WTC11 (cell line): Measurements from ENCODE around the gene CHTF18. TPM values are rescaled to one million over a fixed set of nuclear protein-coding genes. Genes with fewer than 3 reads are reported as not detected.

ENCODE experiments used
- ATAC-seq: fragments of 200-7000 bp; cut with Tn5 transposase; 2 replicates; pipeline ENCODE4 v1.10.0; 2021; ENCODE audit warnings: mild to moderate bottlenecking, moderate library complexity
- CTCF ChIA-PET: fragments of 300-600 bp; sonication (Branson Sonifier 250); formaldehyde crosslinking; loops from one replicate; lab custom pipeline; 2021; ENCODE audit warnings: antibody characterized with exemption; lab: Charles Lee
- POLR2A ChIA-PET: fragments of 350-600 bp; sonication (Branson Sonifier 250); formaldehyde crosslinking; loops from one replicate; lab custom pipeline; 2021; ENCODE audit warnings: antibody characterized with exemption; lab: Charles Lee
- DNase-seq: peaks from one replicate; pipeline ENCODE4 v3.0.0; 2021; ENCODE audit warnings: low spot score
- H3K27ac Mint-ChIP-seq: 2 replicates; pipeline ENCODE4 v1.8.0; 2021; ENCODE audit warnings: mixed read lengths
- H3K27me3 Mint-ChIP-seq: 2 replicates; pipeline ENCODE4 v1.8.0; 2021; ENCODE audit warnings: low read depth, mild to moderate bottlenecking, moderate library complexity, mixed read lengths
- H3K36me3 Mint-ChIP-seq: 2 replicates; pipeline ENCODE4 v1.8.0; 2021; ENCODE audit warnings: mixed read lengths
- H3K4me1 Mint-ChIP-seq: 2 replicates; pipeline ENCODE4 v1.8.0; 2022; ENCODE audit warnings: mixed read lengths
- H3K4me3 Mint-ChIP-seq: 2 replicates; pipeline ENCODE4 v1.8.0; 2021; ENCODE audit warnings: mild to moderate bottlenecking, moderate library complexity, mixed read lengths
- H3K9me3 Mint-ChIP-seq: 2 replicates; pipeline ENCODE4 v1.8.0; 2021; ENCODE audit warnings: mixed read lengths
- ATF2 ChIP-seq: sonication (generic); formaldehyde crosslinking; IDR thresholded peaks from 2 replicates; pipeline ENCODE4 v1.8.1; 2022; ENCODE audit warnings: low read depth, missing genetic modification reagents, borderline replicate concordance
- CBFB ChIP-seq: sonication (generic); formaldehyde crosslinking; IDR thresholded peaks from 2 replicates; pipeline ENCODE4 v1.8.1; 2022; ENCODE audit warnings: mild to moderate bottlenecking, low read depth, missing genetic modification reagents
- E2F4 ChIP-seq: sonication (generic); formaldehyde crosslinking; IDR thresholded peaks from 2 replicates; pipeline ENCODE4 v1.8.1; 2022; ENCODE audit warnings: low read depth, mild to moderate bottlenecking, moderate library complexity, missing genetic modification reagents, borderline replicate concordance
- GABPB1 ChIP-seq: sonication (generic); formaldehyde crosslinking; IDR thresholded peaks from 2 replicates; pipeline ENCODE4 v1.8.1; 2023; ENCODE audit warnings: mild to moderate bottlenecking, missing genetic modification reagents
- GTF2I ChIP-seq: fragments of 250-450 bp; sonication (Bioruptor Pico); conservative IDR thresholded peaks from 2 replicates; pipeline ENCODE4 v1.4.0; 2021; ENCODE audit warnings: mild to moderate bottlenecking
- JAZF1 ChIP-seq: fragments of 250-450 bp; sonication (Bioruptor Pico); IDR thresholded peaks from 2 replicates; pipeline ENCODE4 v1.9.0; 2021; ENCODE audit warnings: moderate library complexity, mild to moderate bottlenecking, inconsistent platforms
- NFE2L1 ChIP-seq: sonication (generic); formaldehyde crosslinking; IDR thresholded peaks from 2 replicates; pipeline ENCODE4 v1.8.1; 2023; ENCODE audit warnings: missing genetic modification reagents
- SMAD3 ChIP-seq: sonication (generic); formaldehyde crosslinking; IDR thresholded peaks from 2 replicates; pipeline ENCODE4 v1.8.0; 2022; ENCODE audit warnings: missing genetic modification reagents, mild to moderate bottlenecking, borderline replicate concordance
- ZBTB21 ChIP-seq: sonication (generic); formaldehyde crosslinking; IDR thresholded peaks from 2 replicates; pipeline ENCODE4 v1.8.1; 2023; ENCODE audit warnings: mild to moderate bottlenecking, missing genetic modification reagents, borderline replicate concordance
- ZNF121 ChIP-seq: sonication (generic); formaldehyde crosslinking; IDR thresholded peaks from 2 replicates; pipeline ENCODE4 v1.8.0; 2023; ENCODE audit warnings: missing genetic modification reagents
- ZNF138 ChIP-seq: sonication (generic); formaldehyde crosslinking; conservative IDR thresholded peaks from 2 replicates; pipeline ENCODE4 v1.8.1; 2022; ENCODE audit warnings: mild to moderate bottlenecking, moderate library complexity, missing genetic modification reagents
- ZNF219 ChIP-seq: sonication (generic); formaldehyde crosslinking; IDR thresholded peaks from 2 replicates; pipeline ENCODE4 v1.8.0; 2023; ENCODE audit warnings: missing genetic modification reagents, mild to moderate bottlenecking, borderline replicate concordance
- ZNF317 ChIP-seq: sonication (generic); formaldehyde crosslinking; IDR thresholded peaks from 2 replicates; pipeline ENCODE4 v1.8.1; 2023; ENCODE audit warnings: low read depth, mild to moderate bottlenecking, moderate library complexity, missing genetic modification reagents, borderline replicate concordance
- ZNF396 ChIP-seq: fragments of 250-450 bp; sonication (Bioruptor Pico); IDR thresholded peaks from 2 replicates; pipeline ENCODE4 v1.8.0; 2021; ENCODE audit warnings: mild to moderate bottlenecking, moderate library complexity, borderline replicate concordance
- ZNF532 ChIP-seq: fragments of 250-450 bp; sonication (Bioruptor Pico); IDR thresholded peaks from 2 replicates; pipeline ENCODE4 v1.9.0; 2021; ENCODE audit warnings: mild to moderate bottlenecking, borderline replicate concordance
- ZNF671 ChIP-seq: fragments of 250-450 bp; sonication (Bioruptor Pico); IDR thresholded peaks from 2 replicates; pipeline ENCODE4 v1.8.0; 2021; ENCODE audit warnings: mild to moderate bottlenecking
- total RNA-seq: library from RNA; stranded (reverse); gene quantifications from 3 replicates; pipeline ENCODE4 v1.2.3, GENCODE V29; 2021
- TF ChIP-seq, protein P1 (sequence below): sonication (generic); formaldehyde crosslinking; conservative IDR thresholded peaks from 2 replicates; pipeline ENCODE4 v1.8.1; 2023; ENCODE audit warnings: mild to moderate bottlenecking, low read depth, missing genetic modification reagents, moderate library complexity
- TF ChIP-seq, protein P2 (sequence below): sonication (generic); formaldehyde crosslinking; IDR thresholded peaks from 2 replicates; pipeline ENCODE4 v1.8.0; 2023; ENCODE audit warnings: mild to moderate bottlenecking, missing genetic modification reagents
- TF ChIP-seq, protein P3 (sequence below): sonication (generic); formaldehyde crosslinking; IDR thresholded peaks from 2 replicates; pipeline ENCODE4 v1.8.1; 2023; ENCODE audit warnings: mild to moderate bottlenecking, missing genetic modification reagents, moderate library complexity
- TF ChIP-seq, protein P4 (sequence below): sonication (generic); formaldehyde crosslinking; IDR thresholded peaks from 2 replicates; pipeline ENCODE4 v1.8.0; 2022; ENCODE audit warnings: mild to moderate bottlenecking, missing genetic modification reagents

Gene CHTF18
- total RNA-seq, 1 experiment from 2014 or later: 183 TPM

DNA sequence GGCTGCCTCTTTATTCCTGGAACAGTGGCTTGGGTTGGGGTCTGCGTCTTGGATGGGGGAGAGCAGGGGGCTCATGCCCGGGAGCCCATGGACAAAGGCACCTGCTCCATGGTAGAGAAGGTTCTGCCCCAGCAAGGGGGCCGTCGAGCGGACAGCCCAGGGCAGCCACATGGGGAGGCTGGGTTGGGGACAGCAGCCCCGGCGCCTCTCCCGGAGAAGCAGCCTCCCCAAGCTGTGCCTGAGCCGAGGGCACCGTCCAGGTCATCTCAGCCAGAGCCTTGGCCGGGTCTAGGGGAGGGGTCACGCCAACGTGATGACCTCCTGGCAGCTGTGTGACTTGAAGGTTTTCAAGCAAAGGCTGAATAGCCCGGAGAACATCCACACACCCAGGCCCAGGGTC is 45.0 kb downstream of the CHTF18 start:
- H3K27me3 Mint-ChIP-seq: peaks cover 11% of the 10 kb centered on the region
- no peaks in the 10 kb centered on the region for H3K4me1 Mint-ChIP-seq
- ChIA-PET CTCF (no interaction called here), POLR2A (no interaction called here)
- no peak for ATAC-seq
- H3K4me3 Mint-ChIP-seq: no peak overlapping the region
- H3K9me3 Mint-ChIP-seq: peaks cover 17% of the 10 kb centered on the region
- DNase-seq: no peak
- TF ChIP-seq ZNF138 (CRISPR knock-in tag) (no peak), ZNF121 (CRISPR knock-in tag) (no peak), ZNF219 (CRISPR knock-in tag) (no peak), GTF2I (CRISPR knock-in tag) (no peak), SMAD3 (CRISPR knock-in tag) (no peak), ZNF532 (CRISPR knock-in tag) (no peak), ZNF396 (CRISPR knock-in tag) (no peak), ZNF671 (CRISPR knock-in tag) (no peak), ZNF317 (CRISPR knock-in tag) (no peak), NFE2L1 (CRISPR knock-in tag) (no peak), CBFB (CRISPR knock-in tag) (no peak)
- TF ChIP-seq, protein P1, sequence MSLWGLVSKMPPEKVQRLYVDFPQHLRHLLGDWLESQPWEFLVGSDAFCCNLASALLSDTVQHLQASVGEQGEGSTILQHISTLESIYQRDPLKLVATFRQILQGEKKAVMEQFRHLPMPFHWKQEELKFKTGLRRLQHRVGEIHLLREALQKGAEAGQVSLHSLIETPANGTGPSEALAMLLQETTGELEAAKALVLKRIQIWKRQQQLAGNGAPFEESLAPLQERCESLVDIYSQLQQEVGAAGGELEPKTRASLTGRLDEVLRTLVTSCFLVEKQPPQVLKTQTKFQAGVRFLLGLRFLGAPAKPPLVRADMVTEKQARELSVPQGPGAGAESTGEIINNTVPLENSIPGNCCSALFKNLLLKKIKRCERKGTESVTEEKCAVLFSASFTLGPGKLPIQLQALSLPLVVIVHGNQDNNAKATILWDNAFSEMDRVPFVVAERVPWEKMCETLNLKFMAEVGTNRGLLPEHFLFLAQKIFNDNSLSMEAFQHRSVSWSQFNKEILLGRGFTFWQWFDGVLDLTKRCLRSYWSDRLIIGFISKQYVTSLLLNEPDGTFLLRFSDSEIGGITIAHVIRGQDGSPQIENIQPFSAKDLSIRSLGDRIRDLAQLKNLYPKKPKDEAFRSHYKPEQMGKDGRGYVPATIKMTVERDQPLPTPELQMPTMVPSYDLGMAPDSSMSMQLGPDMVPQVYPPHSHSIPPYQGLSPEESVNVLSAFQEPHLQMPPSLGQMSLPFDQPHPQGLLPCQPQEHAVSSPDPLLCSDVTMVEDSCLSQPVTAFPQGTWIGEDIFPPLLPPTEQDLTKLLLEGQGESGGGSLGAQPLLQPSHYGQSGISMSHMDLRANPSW (CRISPR knock-in tag): no peak
- TF ChIP-seq, protein P2, sequence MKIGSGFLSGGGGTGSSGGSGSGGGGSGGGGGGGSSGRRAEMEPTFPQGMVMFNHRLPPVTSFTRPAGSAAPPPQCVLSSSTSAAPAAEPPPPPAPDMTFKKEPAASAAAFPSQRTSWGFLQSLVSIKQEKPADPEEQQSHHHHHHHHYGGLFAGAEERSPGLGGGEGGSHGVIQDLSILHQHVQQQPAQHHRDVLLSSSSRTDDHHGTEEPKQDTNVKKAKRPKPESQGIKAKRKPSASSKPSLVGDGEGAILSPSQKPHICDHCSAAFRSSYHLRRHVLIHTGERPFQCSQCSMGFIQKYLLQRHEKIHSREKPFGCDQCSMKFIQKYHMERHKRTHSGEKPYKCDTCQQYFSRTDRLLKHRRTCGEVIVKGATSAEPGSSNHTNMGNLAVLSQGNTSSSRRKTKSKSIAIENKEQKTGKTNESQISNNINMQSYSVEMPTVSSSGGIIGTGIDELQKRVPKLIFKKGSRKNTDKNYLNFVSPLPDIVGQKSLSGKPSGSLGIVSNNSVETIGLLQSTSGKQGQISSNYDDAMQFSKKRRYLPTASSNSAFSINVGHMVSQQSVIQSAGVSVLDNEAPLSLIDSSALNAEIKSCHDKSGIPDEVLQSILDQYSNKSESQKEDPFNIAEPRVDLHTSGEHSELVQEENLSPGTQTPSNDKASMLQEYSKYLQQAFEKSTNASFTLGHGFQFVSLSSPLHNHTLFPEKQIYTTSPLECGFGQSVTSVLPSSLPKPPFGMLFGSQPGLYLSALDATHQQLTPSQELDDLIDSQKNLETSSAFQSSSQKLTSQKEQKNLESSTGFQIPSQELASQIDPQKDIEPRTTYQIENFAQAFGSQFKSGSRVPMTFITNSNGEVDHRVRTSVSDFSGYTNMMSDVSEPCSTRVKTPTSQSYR (CRISPR knock-in tag): no peak
- no peak overlapping the region for H3K27ac Mint-ChIP-seq
- peaks cover 9% of the 10 kb centered on the region for H3K36me3 Mint-ChIP-seq

GRCh38 chr16:835373-835772 is 47.0 kb downstream of the CHTF18 start:
- no peak overlapping the region for H3K4me3 Mint-ChIP-seq
- H3K27ac Mint-ChIP-seq: no peak overlapping the region
- no peaks in the 10 kb centered on the region for H3K4me1 Mint-ChIP-seq
- H3K36me3 Mint-ChIP-seq: peaks cover 9% of the 10 kb centered on the region
- TF ChIP-seq E2F4 (no peak), ZBTB21 (no peak), GABPB1 (CRISPR knock-in tag) (no peak), ATF2 (CRISPR knock-in tag) (no peak), JAZF1 (no peak)
- TF ChIP-seq, protein P3, sequence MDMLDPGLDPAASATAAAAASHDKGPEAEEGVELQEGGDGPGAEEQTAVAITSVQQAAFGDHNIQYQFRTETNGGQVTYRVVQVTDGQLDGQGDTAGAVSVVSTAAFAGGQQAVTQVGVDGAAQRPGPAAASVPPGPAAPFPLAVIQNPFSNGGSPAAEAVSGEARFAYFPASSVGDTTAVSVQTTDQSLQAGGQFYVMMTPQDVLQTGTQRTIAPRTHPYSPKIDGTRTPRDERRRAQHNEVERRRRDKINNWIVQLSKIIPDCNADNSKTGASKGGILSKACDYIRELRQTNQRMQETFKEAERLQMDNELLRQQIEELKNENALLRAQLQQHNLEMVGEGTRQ (CRISPR knock-in tag): no peak
- TF ChIP-seq, protein P4, sequence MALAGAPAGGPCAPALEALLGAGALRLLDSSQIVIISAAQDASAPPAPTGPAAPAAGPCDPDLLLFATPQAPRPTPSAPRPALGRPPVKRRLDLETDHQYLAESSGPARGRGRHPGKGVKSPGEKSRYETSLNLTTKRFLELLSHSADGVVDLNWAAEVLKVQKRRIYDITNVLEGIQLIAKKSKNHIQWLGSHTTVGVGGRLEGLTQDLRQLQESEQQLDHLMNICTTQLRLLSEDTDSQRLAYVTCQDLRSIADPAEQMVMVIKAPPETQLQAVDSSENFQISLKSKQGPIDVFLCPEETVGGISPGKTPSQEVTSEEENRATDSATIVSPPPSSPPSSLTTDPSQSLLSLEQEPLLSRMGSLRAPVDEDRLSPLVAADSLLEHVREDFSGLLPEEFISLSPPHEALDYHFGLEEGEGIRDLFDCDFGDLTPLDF (CRISPR knock-in tag): no peak
- DNase-seq: no peak
- ATAC-seq: no peak
- H3K27me3 Mint-ChIP-seq: peaks cover 11% of the 10 kb centered on the region
- peaks cover 17% of the 10 kb centered on the region for H3K9me3 Mint-ChIP-seq
- POLR2A ChIA-PET: no interaction called here
- CTCF ChIA-PET: no interaction called here
